ENCODE data around the gene DISC1. TPM values are rescaled to one million over a fixed set of nuclear protein-coding genes. Genes with fewer than 3 reads are reported as not detected.

DISC1 gene
- polyA plus RNA-seq, 1 of the 3 experiments (the other 2 are of a cell fraction) = 1.7 TPM

- Histone ChIP-seq H3K9me3 (no peaks in the 10 kb centered on the region), H2AFZ (ENCODE audit: low read depth) (no peak overlapping the region), H3K9me2 (no peaks in the 10 kb centered on the region), H3K27me3 (ENCODE audit: insufficient read depth) (no peaks in the 10 kb centered on the region), H4K20me1 (ENCODE audit: insufficient read depth) (no peaks in the 10 kb centered on the region), H3K4me3 (ENCODE audit: low read depth in 2 of 2, low read length in 1 of 2) (no peak overlapping the region), H3F3A (replicated peaks; ENCODE audit: insufficient read depth) (no peaks in the 10 kb centered on the region), H3K36me3 (replicated peaks in 1 of 2; ENCODE audit: control insufficient read depth in 1 of 2, insufficient read depth in 2 of 2, low read length in 1 of 2) (no peaks in the 10 kb centered on the region), H3K27ac (ENCODE audit: low read depth in 2 of 2, low read length in 1 of 2) (no peak overlapping the region), H3K4me2 (no peak overlapping the region), H3K79me2 (ENCODE audit: insufficient read depth) (no peaks in the 10 kb centered on the region), H3K9ac (no peak overlapping the region), H3K4me1 (ENCODE audit: control insufficient read depth in 1 of 2, insufficient read depth in 2 of 2, low read depth in 1 of 2, low read length in 1 of 2) (peaks cover 0 to 5% of the 10 kb centered on the region in 2 experiments; a peak in 1 of 4 replicates)
- no peak for DNase-seq
- CTCF ChIA-PET = interaction anchor here (0.9 to 1.0 kb wide), 2 partner anchors 33 to 34 kb away, joined by 3 to 4 read pairs; no protein-coding TSS in a partner anchor
- POLR2A ChIA-PET = no interaction called here
- WGBS (ENCODE audit: low lambda C conversion rate) = 75% methylated on average over 9 of the region's 9 CpGs
- TF ChIP-seq JUND (IDR thresholded peaks at IDR 0.05) (no peak), MAX (IDR thresholded peaks at IDR 0.05; ENCODE audit: low read depth) (no peak), RFX5 (IDR thresholded peaks at IDR 0.05; ENCODE audit: low read length) (no peak), GABPA (IDR thresholded peaks at IDR 0.05; ENCODE audit: low read depth) (no peak), USF2 (IDR thresholded peaks at IDR 0.05; ENCODE audit: borderline replicate concordance, low read depth, low read length) (no peak), RCOR1 (IDR thresholded peaks at IDR 0.05; ENCODE audit: low read length) (no peak), RXRA (IDR thresholded peaks at IDR 0.05; ENCODE audit: borderline replicate concordance, low read depth) (no peak), EP300 (IDR thresholded peaks at IDR 0.05; ENCODE audit: borderline replicate concordance in 1 of 2, low read depth in 1 of 2, low read length in 1 of 2) (no peak), MXI1 (IDR thresholded peaks at IDR 0.05; ENCODE audit: low read depth, low read length) (no peak), NRF1 (IDR thresholded peaks at IDR 0.05; ENCODE audit: low read depth, low read length) (no peak), FOXJ3 (CRISPR knock-in tag; IDR thresholded peaks at IDR 0.05) (no peak), ELF1 (IDR thresholded peaks at IDR 0.05) (no peak), USF1 (IDR thresholded peaks at IDR 0.05; ENCODE audit: borderline replicate concordance, low read depth) (no peak), SMC3 (IDR thresholded peaks at IDR 0.05; ENCODE audit: low read depth, low read length) (no peak), POLR2AphosphoS5 (IDR thresholded peaks at IDR 0.05; ENCODE audit: low read depth, low read length) (no peak), ZBTB33 (IDR thresholded peaks at IDR 0.05; ENCODE audit: borderline replicate concordance, low read depth) (no peak)
Observed at GRCh38 chr1:231899713-231900435, 273.3 kb downstream of the DISC1 start.

All from SK-N-SH (cell line).